Astrocyte of the cerebellum (primary cell): ENCODE data around the gene PIK3R6.

ENCODE experiments used
- DNase-seq: peaks from one replicate; pipeline ENCODE4 v3.0.0-alpha.2; 2011; ENCODE audit warnings: low read depth
- H3K4me3 ChIP-seq: 2 replicates; pipeline ENCODE4 v1.5.1; 2011; ENCODE audit warnings: mild to moderate bottlenecking, low read depth, low read length, moderate library complexity
- in situ Hi-C: cut with HindIII; loops from 2 replicates; pipeline ENCODE4 v1.10.0; 2017; ENCODE audit warnings: low sequenced_read_pairs
- TF ChIP-seq, protein P1 (sequence below): IDR thresholded peaks from 2 replicates; pipeline ENCODE4 v1.5.1; 2012; ENCODE audit warnings: low read length, low read depth, moderate library complexity, mild to moderate bottlenecking; ENCODE audit errors: missing control alignments

Gene PIK3R6

DNA sequence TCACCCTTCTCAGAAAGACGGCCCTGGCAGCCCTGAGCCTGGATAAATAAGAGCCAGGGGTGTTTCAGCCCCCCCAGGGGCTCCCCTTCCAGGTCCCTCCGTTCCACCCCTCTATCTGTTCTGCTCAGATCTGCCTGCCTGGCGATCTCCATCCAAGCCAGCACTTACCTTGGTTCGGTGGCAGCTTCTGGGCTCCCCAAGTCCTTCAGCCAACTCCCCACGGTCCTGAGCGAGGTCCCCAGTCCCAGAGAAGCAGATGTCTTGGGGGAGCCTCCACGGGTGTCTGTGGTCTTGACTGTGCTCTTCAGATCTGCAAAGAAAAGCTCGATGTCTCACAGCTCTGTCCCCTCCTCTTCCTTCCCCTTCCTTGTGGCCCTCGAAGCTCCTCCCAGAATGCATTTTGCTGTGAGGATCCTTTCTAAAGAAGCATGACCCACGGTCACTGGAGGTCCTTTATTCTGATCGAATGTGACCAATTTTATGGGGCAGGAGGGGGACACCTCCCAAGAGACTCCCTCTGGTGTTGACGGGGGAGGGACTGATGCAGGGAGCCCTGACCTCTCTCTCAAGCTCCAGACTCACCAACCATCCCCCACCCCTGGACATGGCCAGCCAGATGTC lies at the start of gene PIK3R6:
PIK3R6 (minus strand) TSS at position 314 of the 621 bp plus-strand sequence. CDS start 17,880 bp downstream, outside the sequence.
- TF ChIP-seq, protein P1, sequence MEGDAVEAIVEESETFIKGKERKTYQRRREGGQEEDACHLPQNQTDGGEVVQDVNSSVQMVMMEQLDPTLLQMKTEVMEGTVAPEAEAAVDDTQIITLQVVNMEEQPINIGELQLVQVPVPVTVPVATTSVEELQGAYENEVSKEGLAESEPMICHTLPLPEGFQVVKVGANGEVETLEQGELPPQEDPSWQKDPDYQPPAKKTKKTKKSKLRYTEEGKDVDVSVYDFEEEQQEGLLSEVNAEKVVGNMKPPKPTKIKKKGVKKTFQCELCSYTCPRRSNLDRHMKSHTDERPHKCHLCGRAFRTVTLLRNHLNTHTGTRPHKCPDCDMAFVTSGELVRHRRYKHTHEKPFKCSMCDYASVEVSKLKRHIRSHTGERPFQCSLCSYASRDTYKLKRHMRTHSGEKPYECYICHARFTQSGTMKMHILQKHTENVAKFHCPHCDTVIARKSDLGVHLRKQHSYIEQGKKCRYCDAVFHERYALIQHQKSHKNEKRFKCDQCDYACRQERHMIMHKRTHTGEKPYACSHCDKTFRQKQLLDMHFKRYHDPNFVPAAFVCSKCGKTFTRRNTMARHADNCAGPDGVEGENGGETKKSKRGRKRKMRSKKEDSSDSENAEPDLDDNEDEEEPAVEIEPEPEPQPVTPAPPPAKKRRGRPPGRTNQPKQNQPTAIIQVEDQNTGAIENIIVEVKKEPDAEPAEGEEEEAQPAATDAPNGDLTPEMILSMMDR = no peak
- in situ Hi-C loops = no loop called here
- H3K4me3 ChIP-seq = no peak within 1 kb of the TSS
- no peak for DNase-seq

DNA sequence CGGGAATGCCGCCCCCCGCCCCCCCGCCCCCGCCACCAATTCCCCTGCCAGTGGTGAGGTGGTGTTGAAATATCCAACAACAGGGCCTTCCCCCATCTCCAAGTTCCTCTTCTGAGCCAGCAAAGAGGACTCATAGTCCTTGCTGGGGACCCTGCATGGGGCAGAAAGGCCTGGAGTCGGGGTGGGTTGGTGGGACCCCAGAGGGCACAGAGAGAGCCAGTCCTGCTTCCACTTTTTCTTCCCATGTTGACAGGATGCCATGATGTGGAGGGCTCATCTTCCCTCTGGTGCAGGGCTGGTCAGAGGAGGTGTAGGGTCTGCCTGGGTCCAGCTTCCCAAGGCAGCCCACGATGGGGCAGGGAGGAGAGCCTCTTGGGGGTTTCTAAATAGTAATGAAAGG lies 49.0 kb upstream of the PIK3R6 start:
- H3K4me3 ChIP-seq = no peak overlapping the region
- no peak for DNase-seq
- in situ Hi-C loops = no loop called here
- TF ChIP-seq, protein P1 = no peak

- no peak overlapping the region for H3K4me3 ChIP-seq
- TF ChIP-seq, protein P1 = no peak
- in situ Hi-C loops = no loop called here
- no peak for DNase-seq
These were observed 47.1 kb upstream of the PIK3R6 start for GRCh38 chr17:8914554-8914953.

DNA sequence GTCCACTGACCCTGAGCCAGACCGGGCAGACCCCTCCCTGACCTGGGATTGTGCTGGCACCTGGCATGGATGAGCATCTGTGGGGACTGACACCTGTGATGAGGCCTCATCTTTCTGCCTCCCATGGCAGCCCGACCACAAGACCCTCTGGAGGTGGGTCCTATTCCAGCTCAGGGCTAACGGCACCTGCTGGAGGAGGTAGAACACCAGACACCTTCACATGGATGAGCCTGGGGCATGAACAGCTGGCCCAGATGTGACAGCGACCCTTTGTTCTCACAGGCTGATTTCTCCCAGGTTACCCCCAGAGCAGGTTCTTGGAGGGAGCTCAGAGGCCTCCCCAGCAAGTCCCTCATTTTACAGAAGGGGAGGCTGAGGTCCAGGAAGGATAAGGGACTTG lies 46.4 kb upstream of the PIK3R6 start:
- TF ChIP-seq, protein P1 = no peak
- in situ Hi-C loops = no loop called here
- no peak for DNase-seq
- no peak overlapping the region for H3K4me3 ChIP-seq

DNA sequence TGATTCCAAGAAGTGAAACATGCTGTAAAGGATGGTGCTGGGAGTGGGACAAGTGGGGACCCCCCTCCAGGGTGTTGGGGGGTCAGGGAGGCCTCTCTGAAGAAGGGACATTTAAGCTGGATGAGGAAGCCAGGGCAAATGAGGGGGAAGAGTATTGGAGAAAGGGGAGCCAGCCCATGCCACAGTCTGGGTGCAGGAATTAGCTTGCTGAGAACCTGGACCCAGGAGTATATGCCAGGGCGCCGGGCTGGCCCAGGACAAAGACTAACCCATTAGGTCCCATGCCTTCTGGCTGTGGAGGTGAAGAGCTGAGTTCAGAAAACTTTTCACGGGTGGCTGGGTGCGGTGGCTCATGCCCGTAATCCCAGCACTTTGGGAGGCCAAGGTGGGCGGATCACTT lies 45.6 kb upstream of the PIK3R6 start:
- in situ Hi-C loops = no loop called here

GRCh38 chr17:8912084-8912981 lies 44.9 kb upstream of the PIK3R6 start:
- in situ Hi-C loops = no loop called here
- no peak for DNase-seq
- H3K4me3 ChIP-seq = no peak overlapping the region
- TF ChIP-seq, protein P1 = no peak

More for the DNA sequence above, 45.6 kb upstream of the PIK3R6 start:
- TF ChIP-seq, protein P1 = no peak
- H3K4me3 ChIP-seq = no peak overlapping the region
- no peak for DNase-seq
